HepG2 (cell line): ENCODE data around the gene LRRN4CL. TPM values are rescaled to one million over a fixed set of nuclear protein-coding genes. Genes with fewer than 3 reads are reported as not detected.

Experiments used
- ATAC-seq: fragments of 200-7000 bp; cut with Tn5 transposase; 3 replicates; pipeline ENCODE4 v1.9.1; 2020; ENCODE audit warnings: mild to moderate bottlenecking, moderate library complexity
- BruUV-seq: library from RNA; stranded (reverse); fragments of 400-500 nt; replicated peaks from 2 replicates; lab custom pipeline; 2021; lab: Mats Ljungman, UMichigan
- CTCF ChIA-PET: fragments of 300-600 bp; formaldehyde crosslinking; extraction: SDS; loops from one replicate; lab custom pipeline; 2021; ENCODE audit warnings: low total read pairs, inconsistent platforms, low intra/inter-chr PET ratio; lab: Yijun Ruan, JAX
- POLR2A ChIA-PET: fragments of 350-600 bp; sonication (Branson Sonifier 250); formaldehyde crosslinking; loops from one replicate; lab custom pipeline; 2020; ENCODE audit warnings: antibody characterized with exemption, inconsistent platforms; lab: Yijun Ruan, JAX
- DNase-seq: peaks from one replicate; pipeline ENCODE4 v3.0.0-alpha.2; 2015; ENCODE audit warnings: low spot score
- FAIRE-seq: peaks from 3 replicates; lab custom pipeline; 2011; peaks lifted over from hg19 to GRCh38; lab: Jason Lieb, UNC
- H2AFZ ChIP-seq: one replicate; pipeline ENCODE4 v1.6.1; 2011; ENCODE audit warnings: low read length, inconsistent platforms
- H3K27ac ChIP-seq: fragments of 300-600 bp; 3 replicates; pipeline ENCODE4 v1.8.0; 2011; ENCODE audit warnings: mixed run types, mild to moderate bottlenecking, mixed read lengths, low read length, inconsistent platforms; ENCODE audit not compliant: insufficient read depth; ENCODE audit errors: extremely low read length
- H3K27me3 ChIP-seq, 2 experiments: fragments of 200-600 bp in 1 of 2; 2 replicates in 1 of 2; 3 replicates in 1 of 2; pipeline versions ENCODE4 v1.6.0 to v1.8.0; 2011; ENCODE audit warnings: low read length in 2 of 2, mild to moderate bottlenecking in 2 of 2, moderate library complexity in 2 of 2, inconsistent platforms in 1 of 2; ENCODE audit not compliant: insufficient read depth in 2 of 2, control insufficient read depth in 1 of 2
- H3K36me3 ChIP-seq, 2 experiments: fragments of 200-600 bp in 1 of 2; replicated peaks in 1 of 2; 2 replicates in 1 of 2; 3 replicates in 1 of 2; pipeline versions ENCODE4 v1.5.1 to v1.8.0; 2011; ENCODE audit warnings: low read length in 2 of 2, inconsistent platforms in 1 of 2; ENCODE audit not compliant: insufficient read depth in 2 of 2, control insufficient read depth in 1 of 2
- H3K4me1 ChIP-seq: 2 replicates; pipeline ENCODE4 v1.5.1; 2012; ENCODE audit warnings: low read length, inconsistent platforms; ENCODE audit not compliant: insufficient read depth
- H3K4me2 ChIP-seq: 2 replicates; pipeline ENCODE4 v1.6.0; 2011; ENCODE audit warnings: low read depth, low read length, inconsistent platforms
- H3K4me3 ChIP-seq, 3 experiments: fragments of 200-600 bp in 1 of 3; sonication (generic), shearing (Covaris generic) in 1 of 3; replicated peaks in 1 of 3; 2 replicates each; pipeline ENCODE4 v1.5.1; 2011 to 2016; ENCODE audit warnings: low read length in 3 of 3, inconsistent platforms in 2 of 3, low read depth in 2 of 3, mild to moderate bottlenecking in 2 of 3, control low read depth in 1 of 3, mixed read lengths in 1 of 3; ENCODE audit not compliant: insufficient read depth in 1 of 3
- H3K79me2 ChIP-seq: one replicate; pipeline ENCODE4 v1.6.1; 2011; ENCODE audit warnings: low read length, inconsistent platforms; ENCODE audit not compliant: insufficient read depth
- H3K9ac ChIP-seq: 2 replicates; pipeline ENCODE4 v1.6.0; 2011; ENCODE audit warnings: mild to moderate bottlenecking, low read depth, low read length, inconsistent platforms; ENCODE audit not compliant: insufficient read depth
- H3K9me3 ChIP-seq: 2 replicates; pipeline ENCODE4 v1.5.1; 2012; ENCODE audit warnings: mild to moderate bottlenecking, low read length
- H4K20me1 ChIP-seq: 2 replicates; pipeline ENCODE4 v1.6.0; 2011; ENCODE audit warnings: inconsistent platforms, mild to moderate bottlenecking, low read length, moderate library complexity; ENCODE audit not compliant: insufficient read depth
- AGO1 ChIP-seq: fragments of 200-400 bp; formaldehyde crosslinking; IDR thresholded peaks from 2 replicates; pipeline ENCODE4 v1.6.1; 2017; ENCODE audit warnings: mild to moderate bottlenecking, low read depth, low read length, moderate library complexity; ENCODE audit not compliant: poor library complexity, severe bottlenecking
- ATM ChIP-seq: fragments of 450-650 bp; IDR thresholded peaks from 2 replicates; pipeline ENCODE4 v1.7.1; 2017; ENCODE audit warnings: mild to moderate bottlenecking, borderline replicate concordance
- CHCHD3 ChIP-seq: sonication (generic); formaldehyde crosslinking; IDR thresholded peaks from 2 replicates; pipeline ENCODE4 v1.8.0; 2022; ENCODE audit warnings: mild to moderate bottlenecking, missing genetic modification reagents, moderate library complexity
- E2F1 ChIP-seq: sonication (generic); formaldehyde crosslinking; IDR thresholded peaks from 2 replicates; pipeline ENCODE4 v1.5.0; 2020; ENCODE audit warnings: missing genetic modification reagents
- GABPA ChIP-seq, 2 experiments: IDR thresholded peaks; 2 replicates each; pipeline ENCODE4 v1.6.1; 2011 to 2016; ENCODE audit warnings: low read depth in 2 of 2, low read length in 1 of 2, missing biosample characterization in 1 of 2, missing genetic modification characterization in 1 of 2
- MZF1 ChIP-seq: sonication (generic); formaldehyde crosslinking; IDR thresholded peaks from 2 replicates; pipeline ENCODE4 v1.8.1; 2023; ENCODE audit warnings: mild to moderate bottlenecking, missing genetic modification reagents, borderline replicate concordance
- NFYB ChIP-seq: sonication (generic); formaldehyde crosslinking; IDR thresholded peaks from 2 replicates; pipeline ENCODE4 v1.4.0; 2020; ENCODE audit warnings: missing genetic modification reagents
- NR2F1 ChIP-seq, 2 experiments: fragments of 450-650 bp in 1 of 2; formaldehyde crosslinking in 1 of 2; IDR thresholded peaks; 2 replicates each; pipeline versions ENCODE4 v1.5.0 to v1.6.1; 2016 to 2020; ENCODE audit warnings: mild to moderate bottlenecking in 1 of 2, missing compliant biosample characterization in 1 of 2, missing genetic modification reagents in 1 of 2, moderate library complexity in 1 of 2
- POGK ChIP-seq: sonication (generic); formaldehyde crosslinking; conservative IDR thresholded peaks from 2 replicates; pipeline ENCODE4 v1.8.0; 2022; ENCODE audit warnings: mild to moderate bottlenecking, moderate library complexity, missing genetic modification reagents
- RFX1 ChIP-seq: fragments of 450-650 bp; IDR thresholded peaks from 2 replicates; pipeline ENCODE4 v1.6.1; 2017
- THYN1 ChIP-seq: sonication (generic); formaldehyde crosslinking; IDR thresholded peaks from 2 replicates; pipeline ENCODE4 v1.8.1; 2023; ENCODE audit warnings: low read depth, mild to moderate bottlenecking, moderate library complexity, missing genetic modification reagents, borderline replicate concordance
- TIGD3 ChIP-seq: sonication (generic); formaldehyde crosslinking; IDR thresholded peaks from 2 replicates; pipeline ENCODE4 v1.5.1; 2020; ENCODE audit warnings: mild to moderate bottlenecking, missing genetic modification reagents, borderline replicate concordance
- ZNF101 ChIP-seq: sonication (generic); formaldehyde crosslinking; IDR thresholded peaks from 2 replicates; pipeline ENCODE4 v1.4.0; 2020; ENCODE audit warnings: mild to moderate bottlenecking, low read depth, missing genetic modification reagents, borderline replicate concordance
- ZNF530 ChIP-seq: sonication (generic); formaldehyde crosslinking; IDR thresholded peaks from 2 replicates; pipeline ENCODE4 v1.5.0; 2020; ENCODE audit warnings: low read depth, mild to moderate bottlenecking, missing genetic modification reagents
- ZNF574 ChIP-seq: sonication (generic); formaldehyde crosslinking; IDR thresholded peaks from 2 replicates; pipeline ENCODE4 v1.4.0; 2020; ENCODE audit warnings: missing genetic modification reagents
- WGBS: methylation state at CpG from one replicate; pipeline ENCODE4 v1.1.6; 2017; ENCODE audit warnings: low lambda C conversion rate; 5-methylcytosine and 5-hydroxymethylcytosine counted together
- in situ Hi-C: cut with HindIII; loops from 2 replicates; pipeline ENCODE4 v1.10.0; 2017; ENCODE audit warnings: low pct_unique_long_range_greater_than_20kb; ENCODE audit not compliant: extremely low pct_ligation_motif_present
- intact Hi-C: fragments of 100-400 bp; cut with micrococcal nuclease; formaldehyde crosslinking; loops from one replicate; pipeline ENCODE4 v1.10.0; 2022; ENCODE audit not compliant: unreplicated experiment
- polyA plus RNA-seq, 8 experiments: library from polyadenylated mRNA; depleted of rRNA in 3 of 8; stranded (reverse) in 7 of 8; unstranded in 1 of 8; fragments of >200 nt; fragmentation: Illumina TruSeq in 4 of 8; extraction: Trizol in 4 of 8; gene quantifications; 2 replicates each; pipeline versions ENCODE4 v1.2.1 to v1.2.3, GENCODE V29; 2011 to 2016; ENCODE audit warnings: low read depth in 4 of 8, missing spikeins in 1 of 8, mixed read lengths in 1 of 8; ENCODE audit not compliant: insufficient read depth in 1 of 8
- total RNA-seq, 5 experiments: library from RNA; depleted of rRNA; stranded (reverse); fragments of >200 nt; fragmentation: Illumina TruSeq; extraction: Trizol; gene quantifications; 2 replicates each; pipeline ENCODE4 v1.2.3, GENCODE V29; 2016; ENCODE audit warnings: low read depth in 1 of 5

LRRN4CL gene
- total and polyA plus RNA-seq, 2 of the 13 experiments (the other 11 are each of a cell fraction or from before 2014, with no cell fraction given) = 0.11 TPM; not detected in 1

- WGBS = 0% methylated on average over 13 of the region's 72 CpGs
- Histone ChIP-seq H4K20me1 (peaks cover 30% of the 10 kb centered on the region), H3K4me3 (peak within 1 kb of the TSS; percentile 91 to 100 (median 94)), H3K36me3 (peaks cover 1 to 24% of the 10 kb centered on the region in 2 experiments), H3K4me2 (peak within 1 kb of the TSS; percentile 91), H3K79me2 (peaks cover 64% of the 10 kb centered on the region), H3K9ac (peak within 1 kb of the TSS; percentile 95), H3K27ac (peak within 1 kb of the TSS; percentile 99), H3K4me1 (peaks cover 45% of the 10 kb centered on the region), H3K27me3 (peaks cover 0 to 3% of the 10 kb centered on the region in 2 experiments; a peak in 1 of 5 replicates), H2AFZ (no peak within 1 kb of the TSS), H3K9me3 (no peaks in the 10 kb centered on the region)
- DNase-seq (peak; percentile 97), FAIRE-seq (no peak), ATAC-seq (peak; percentile 89)
- ChIA-PET CTCF (no interaction called here), POLR2A (interaction anchor here (0.6 to 5.7 kb wide), 42 partner anchors 11 to 325 kb away, joined by 3 to 129 read pairs (median 8); partner anchors contain the start of genes AHNAK, B3GAT3, BSCL2 and C11orf98)
- intact Hi-C loops = loop anchor here (5.0 kb wide), 1 partner anchor 115 kb away; no protein-coding TSS in a partner anchor
- in situ Hi-C loops = no loop called here
- no TSS peak for BruUV-seq
- TF ChIP-seq ZNF101 (CRISPR knock-in tag) = peak; percentile 89
- TF ChIP-seq E2F1 (CRISPR knock-in tag) = peak; percentile 95
- no peak for TF ChIP-seq ZNF530 (CRISPR knock-in tag)
- TF ChIP-seq CHCHD3 (CRISPR knock-in tag) = no peak
- TF ChIP-seq POGK (CRISPR knock-in tag) = peak; percentile 68; the same call in 1 of the 2 replicates
- TF ChIP-seq AGO1 = no peak
- TF ChIP-seq ZNF574 = peak; percentile 88
- no peak; the same call in 1 of the 2 replicates for TF ChIP-seq NFYB
- no peak for TF ChIP-seq MZF1 (CRISPR knock-in tag)
- TF ChIP-seq ATM = no peak
- peak; percentile 78; the same call in 1 of the 2 replicates for TF ChIP-seq TIGD3 (CRISPR knock-in tag)
- TF ChIP-seq GABPA (IDR thresholded peaks at IDR 0.05; ENCODE audit: low read depth, low read length) = peak; percentile 56
- TF ChIP-seq GABPA (CRISPR knock-in tag; IDR thresholded peaks at IDR 0.05; ENCODE audit: low read depth) = peak; percentile 81
- no peak for TF ChIP-seq NR2F1 (CRISPR knock-in tag; IDR thresholded peaks at IDR 0.05)
- TF ChIP-seq THYN1 (CRISPR knock-in tag) = no peak
- TF ChIP-seq RFX1 = no peak
These were observed 38.0 kb upstream of the LRRN4CL start, which contains the start of gene HNRNPUL2 for GRCh38 chr11:62727165-62727871. Gene HNRNPUL2, minus strand, starts transcription at chr11:62727457. Its CDS starts 301 bp downstream, at chr11:62727156.
